Loucy (cell line): Measurements from ENCODE around the gene STRN3.

ENCODE experiments used
- CTCF ChIP-seq: fragments of 200-600 bp; sonication (generic); conservative IDR thresholded peaks from 2 replicates; pipeline ENCODE4 v1.5.1; 2014; ENCODE audit warnings: mild to moderate bottlenecking, antibody characterized with exemption, low read length
- EZH2phosphoT487 ChIP-seq: fragments of 200-600 bp; IDR thresholded peaks from 2 replicates; pipeline ENCODE4 v1.6.1; 2018; ENCODE audit warnings: antibody characterized with exemption, mild to moderate bottlenecking, moderate library complexity, borderline replicate concordance

GRCh38 chr14:31024577-31025366, 1.4 kb downstream of the STRN3 start:
- TF ChIP-seq CTCF (no peak), EZH2phosphoT487 (no peak)
